Activated CD8-positive, alpha-beta memory T cell treated with anti-CD3 and anti-CD28 coated beads, Interleukin-2, amount 50 U/mL, for 24 hours (primary cell): ENCODE results near the gene ABCG1.
"Not testable (repeated sequence)": the region's sequence is repeated elsewhere in the genome, so short reads cannot be mapped to it uniquely, and the experiment has no call there.

ENCODE experiments used
- DNase-seq: peaks from one replicate; pipeline ENCODE4 v3.0.0-alpha.2; 2020; ENCODE audit errors: extremely low read depth

ABCG1 gene

DNA sequence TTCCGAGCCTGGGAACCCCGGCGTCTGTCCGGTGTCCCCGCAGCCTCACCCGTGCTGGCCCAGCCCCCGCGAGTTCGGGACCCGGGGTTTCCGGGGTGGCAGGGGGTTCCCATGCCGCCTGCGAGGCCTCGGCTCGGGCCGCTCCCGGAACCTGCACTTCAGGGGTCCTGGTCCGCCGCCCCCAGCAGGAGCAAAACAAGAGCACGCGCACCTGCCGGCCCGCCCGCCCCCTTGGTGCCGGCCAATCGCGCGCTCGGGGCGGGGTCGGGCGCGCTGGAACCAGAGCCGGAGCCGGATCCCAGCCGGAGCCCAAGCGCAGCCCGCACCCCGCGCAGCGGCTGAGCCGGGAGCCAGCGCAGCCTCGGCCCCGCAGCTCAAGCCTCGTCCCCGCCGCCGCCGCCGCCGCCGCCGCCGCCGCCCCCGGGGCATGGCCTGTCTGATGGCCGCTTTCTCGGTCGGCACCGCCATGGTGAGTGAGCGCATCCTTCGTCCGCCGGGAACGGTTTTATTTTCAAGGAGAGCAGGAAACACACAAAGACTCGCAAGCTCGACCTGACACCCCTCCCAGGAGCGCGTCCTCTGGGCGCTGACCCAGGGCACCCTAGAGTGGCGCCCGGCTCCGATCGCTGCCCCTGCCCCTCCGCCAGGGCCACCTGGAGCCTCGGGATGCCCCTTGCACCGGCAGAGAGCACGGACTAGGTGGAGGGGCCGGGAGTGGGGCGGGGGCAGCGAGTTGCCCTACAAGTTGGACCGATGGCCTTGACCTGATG lies at the start of gene ABCG1:
Gene ABCG1, plus strand, starts transcription at position 305 of the 770 bp plus-strand sequence. Its CDS starts 123 bp downstream, at position 428.
- DNase-seq: no peak

- DNase-seq: no peak
Measured at GRCh38 chr21:42169758-42170157, 49.2 kb upstream of the ABCG1 start.

DNA sequence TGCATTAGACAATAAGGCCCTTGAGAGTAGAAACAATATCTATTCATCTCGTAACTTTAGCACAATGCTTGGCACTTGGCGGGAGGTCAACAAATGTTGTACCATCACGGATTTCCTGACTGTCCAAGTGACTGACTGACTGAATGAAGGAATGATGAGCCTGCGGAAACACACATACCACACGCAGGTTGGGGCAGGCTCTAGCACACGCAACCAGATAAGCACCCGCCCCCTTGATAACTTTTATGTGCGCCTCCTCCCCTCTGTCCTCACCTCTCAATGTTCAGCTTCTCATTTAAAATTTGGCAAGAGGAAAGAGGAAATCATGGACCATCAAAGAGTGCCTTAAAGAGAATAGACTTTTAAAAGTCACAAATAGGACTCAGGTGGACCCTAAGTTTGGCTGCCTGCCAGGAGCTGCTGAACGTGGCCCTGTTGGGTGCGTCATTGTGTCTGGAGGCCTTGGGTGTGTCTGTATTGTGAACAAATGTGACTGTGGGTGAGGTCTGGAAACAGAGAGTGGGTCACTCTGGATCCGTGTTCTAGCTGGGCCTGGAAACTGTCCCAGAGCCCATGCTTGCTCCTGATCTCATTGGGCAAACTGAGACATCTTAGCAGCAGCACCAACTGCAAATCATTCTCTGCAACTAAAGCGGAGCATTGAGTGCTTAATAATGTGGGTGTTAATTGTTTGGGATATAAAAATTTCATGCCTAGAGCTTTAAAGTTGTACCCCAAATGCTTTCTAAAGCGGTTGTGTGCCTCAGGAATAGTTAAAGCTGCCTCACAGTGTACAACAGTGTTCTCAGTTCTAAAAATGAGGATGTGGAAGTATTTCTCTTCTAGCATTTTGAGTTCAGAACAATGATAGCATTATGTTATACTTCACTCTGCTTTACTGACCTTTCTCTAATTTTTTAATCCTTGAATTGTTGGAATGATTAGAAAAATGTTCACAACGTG lies 47.6 kb upstream of the ABCG1 start:
- DNase-seq: no peak

- no peak for DNase-seq
Measured at GRCh38 chr21:42172596-42173483, 46.1 kb upstream of the ABCG1 start.

DNA sequence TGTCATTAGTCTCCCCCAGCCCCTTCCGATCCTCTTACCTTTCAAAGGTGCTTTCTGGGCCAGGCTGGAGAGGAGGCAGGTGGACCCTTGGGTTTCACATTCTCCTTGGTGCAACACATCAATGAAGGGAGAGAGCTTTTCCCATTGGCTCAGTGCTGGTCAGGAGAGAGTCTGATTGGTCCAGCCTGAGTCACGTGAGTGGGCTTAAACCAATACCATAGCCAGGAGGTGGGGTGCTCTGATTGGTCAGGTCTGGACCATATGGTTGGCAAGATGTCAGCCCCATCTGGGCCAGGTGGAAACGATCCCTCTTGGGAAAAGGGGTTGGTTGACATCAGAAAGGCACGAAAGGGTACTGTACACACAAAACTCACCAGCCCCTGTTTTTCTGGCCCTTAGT lies 44.8 kb upstream of the ABCG1 start:
- DNase-seq: no peak

GRCh38 chr21:42175110-42175710 lies 43.7 kb upstream of the ABCG1 start:
- no peak for DNase-seq

GRCh38 chr21:42176859-42177258 lies 42.1 kb upstream of the ABCG1 start:
- DNase-seq: no peak

DNA sequence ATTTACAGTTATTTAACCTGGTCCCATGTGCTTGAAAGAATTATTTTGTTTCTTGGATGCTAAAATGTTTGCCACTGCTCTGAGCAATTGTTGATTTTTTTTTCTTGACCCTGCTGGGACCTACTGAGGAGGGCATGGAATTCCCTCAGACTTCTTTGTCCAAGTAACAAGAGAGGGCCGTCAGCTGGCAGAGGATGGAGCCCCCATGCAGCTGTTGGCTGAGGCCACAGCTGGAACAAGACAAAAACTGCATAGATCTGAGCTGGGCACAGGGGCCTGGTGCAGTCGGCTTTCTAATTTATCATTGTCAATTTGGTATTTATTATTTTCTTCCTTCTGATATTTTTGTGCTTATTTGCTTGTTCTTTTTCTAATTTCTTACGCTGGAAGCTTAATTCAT lies 39.6 kb upstream of the ABCG1 start:
- no peak for DNase-seq

- not testable (repeated sequence) for DNase-seq
Measured at GRCh38 chr21:42180001-42180400, 38.9 kb upstream of the ABCG1 start.

GRCh38 chr21:42182713-42183371 lies 36.1 kb upstream of the ABCG1 start:
- no peak for DNase-seq

- no peak for DNase-seq
Measured at GRCh38 chr21:42183374-42184266, 35.3 kb upstream of the ABCG1 start.

GRCh38 chr21:42186591-42186990 lies 32.3 kb upstream of the ABCG1 start:
- DNase-seq: no peak

DNA sequence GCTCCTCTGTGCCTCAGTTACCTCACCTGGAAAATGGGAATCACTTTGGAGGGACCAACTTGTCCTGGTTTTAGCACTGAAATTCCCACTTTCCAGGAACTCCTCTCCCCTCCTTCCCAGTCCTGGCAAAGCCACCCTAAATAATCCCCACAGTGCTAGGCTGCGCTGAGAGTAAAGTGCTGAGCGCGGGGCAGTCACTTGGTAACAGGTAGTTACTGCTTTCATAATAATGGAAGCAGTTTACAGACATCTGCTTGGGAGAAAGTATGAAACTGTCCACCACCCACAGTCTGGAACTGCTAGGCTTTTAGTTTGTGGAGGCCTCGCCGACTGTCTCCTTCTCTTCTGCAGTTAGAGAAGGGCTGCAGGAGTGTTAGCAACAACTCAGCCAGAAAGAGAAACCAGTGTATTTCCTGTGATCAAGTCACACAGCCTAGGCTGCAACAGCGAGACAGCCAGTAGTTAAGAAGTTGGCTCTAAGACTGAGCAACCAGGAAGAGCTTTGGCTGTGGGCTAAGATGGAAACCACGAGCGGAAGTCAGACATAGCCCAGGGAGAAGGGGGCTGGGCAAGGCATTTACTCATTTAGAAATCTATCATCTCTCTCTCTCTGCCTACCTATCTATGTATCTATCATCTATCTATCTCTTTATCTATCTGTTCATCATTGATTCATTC lies 30.8 kb upstream of the ABCG1 start:
- DNase-seq: peak; percentile 59

GRCh38 chr21:42188663-42189062 lies 30.3 kb upstream of the ABCG1 start:
- DNase-seq: no peak

DNA sequence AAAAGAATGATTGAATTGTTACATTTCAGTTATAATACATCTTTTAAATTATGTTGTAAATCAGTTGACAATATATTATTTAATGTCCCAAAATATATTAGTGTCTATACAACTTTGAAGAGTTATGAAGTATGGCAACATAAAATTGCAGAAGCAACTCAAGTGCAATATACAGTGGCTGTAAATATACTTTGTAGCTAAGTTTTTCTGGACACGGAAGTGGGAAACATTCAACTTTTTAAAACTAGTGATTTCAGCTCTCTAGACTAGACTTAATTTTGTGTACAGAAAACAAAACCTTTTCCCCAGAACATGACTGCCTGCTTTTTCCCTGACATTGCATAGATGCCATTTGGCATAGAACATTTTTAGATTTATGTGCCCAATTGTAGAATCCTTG lies 29.5 kb upstream of the ABCG1 start:
- no peak for DNase-seq

DNA sequence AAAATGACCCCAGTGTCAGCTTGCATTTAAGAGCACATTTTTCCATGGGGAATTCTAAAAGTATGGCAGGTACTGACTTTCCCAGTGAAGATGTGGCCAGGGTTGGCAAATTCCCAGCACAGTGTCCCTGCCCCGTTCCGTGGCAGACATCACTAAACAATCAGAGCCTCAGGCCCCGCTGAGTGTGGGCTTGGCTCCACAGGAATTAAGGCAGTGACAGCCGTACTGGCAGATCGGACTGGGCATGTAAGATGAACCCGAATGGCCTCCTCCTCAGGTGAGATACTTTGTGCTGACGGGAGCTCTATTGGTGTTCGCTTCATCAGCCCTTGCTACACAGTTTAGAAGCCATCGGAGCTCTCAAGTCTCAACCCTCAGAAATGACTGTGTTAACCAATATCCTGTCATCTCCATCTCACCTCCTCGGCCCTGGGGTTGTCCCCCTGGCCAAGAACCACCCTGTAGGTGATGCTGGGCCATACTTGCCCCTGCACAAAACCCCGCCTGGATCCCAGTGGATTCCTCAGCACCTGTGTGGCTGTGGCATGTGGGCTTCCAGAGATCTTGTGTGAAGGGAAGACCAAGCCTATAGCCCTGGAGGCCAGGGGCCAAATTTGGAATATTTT lies 29.0 kb upstream of the ABCG1 start:
- DNase-seq: no peak

- DNase-seq: no peak
Measured at GRCh38 chr21:42190486-42190863, 28.5 kb upstream of the ABCG1 start.

- no peak for DNase-seq
Measured at GRCh38 chr21:42191064-42191463, 27.9 kb upstream of the ABCG1 start.
